AG09309 (cell line): ENCODE data around the gene ZNF587B.
A peak's percentile ranks its signal among the peaks of the same experiment; 100 is the strongest.
"Not testable (repeated sequence)": the region's sequence is repeated elsewhere in the genome, so short reads cannot be mapped to it uniquely, and the experiment has no call there.

Experiments
- DNase-seq: peaks from one replicate; pipeline ENCODE4 v3.0.0-alpha.2; 2010; ENCODE audit warnings: low read depth
- H3K4me3 ChIP-seq: 2 replicates; pipeline ENCODE4 v1.5.1; 2011; ENCODE audit warnings: mild to moderate bottlenecking, low read depth, low read length, moderate library complexity; ENCODE audit not compliant: control insufficient read depth
- CTCF ChIP-seq: IDR thresholded peaks from 2 replicates; pipeline ENCODE4 v1.5.1; 2011; ENCODE audit warnings: mild to moderate bottlenecking, low read depth, low read length, inconsistent platforms; ENCODE audit not compliant: insufficient read depth, control insufficient read depth; ENCODE audit errors: missing control alignments

Gene ZNF587B

DNA sequence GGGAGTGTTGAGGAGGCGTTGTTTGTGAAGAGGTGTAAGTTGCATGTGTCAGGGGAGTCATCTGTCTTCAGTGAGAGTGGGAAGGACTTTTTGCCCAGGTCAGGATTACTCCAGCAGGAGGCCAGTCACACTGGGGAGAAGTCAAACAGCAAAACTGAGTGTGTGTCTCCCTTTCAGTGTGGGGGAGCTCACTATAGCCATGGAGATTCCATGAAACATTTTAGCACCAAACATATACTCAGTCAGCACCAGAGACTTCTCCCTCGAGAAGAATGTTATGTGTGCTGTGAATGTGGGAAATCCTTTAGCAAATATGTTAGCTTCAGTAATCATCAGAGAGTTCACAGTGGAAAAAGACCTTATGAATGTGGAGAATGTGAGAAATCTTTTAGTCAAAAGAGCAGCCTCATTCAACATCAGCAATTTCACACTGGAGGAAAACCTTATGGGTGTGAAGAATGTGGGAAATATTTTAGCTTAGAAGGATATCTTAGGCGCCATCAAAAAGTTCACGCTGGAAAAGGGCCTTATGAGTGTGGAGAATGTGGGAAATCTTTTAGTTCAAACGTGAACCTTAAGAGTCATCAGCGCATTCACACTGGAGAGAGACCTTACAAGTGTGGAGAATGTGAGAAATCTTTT, 11.1 kb downstream of the ZNF587B start:
- TF ChIP-seq CTCF: no peak
- DNase-seq: no peak
- H3K4me3 ChIP-seq: no peak overlapping the region

DNA sequence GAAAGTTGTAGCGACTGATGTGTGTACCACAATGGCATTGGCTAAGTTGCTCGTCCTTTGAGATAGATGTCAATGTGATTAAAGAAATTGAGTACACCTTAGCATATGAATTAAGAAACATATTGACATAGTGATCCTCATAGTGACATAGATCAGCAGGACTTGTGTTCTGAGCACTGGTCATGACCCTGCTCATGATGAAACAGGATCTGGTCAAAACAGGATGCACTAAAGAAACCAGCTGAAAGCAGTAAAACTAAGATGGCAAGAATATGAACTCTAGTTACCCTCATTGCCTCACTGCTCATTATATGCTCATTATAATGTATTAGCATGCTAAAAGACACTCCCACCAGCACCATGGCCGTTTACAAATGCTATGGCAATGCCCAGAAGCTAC, 17.1 kb downstream of the ZNF587B start:
- not testable (repeated sequence) for H3K4me3 ChIP-seq, DNase-seq

- DNase-seq: not testable (repeated sequence)
These were observed 19.1 kb downstream of the ZNF587B start for GRCh38 chr19:57849162-57849665.

GRCh38 chr19:57849666-57850473, 19.8 kb downstream of the ZNF587B start, which contains the start of gene ZNF587:
TSS of gene ZNF587 (plus strand) at chr19:57849859. CDS start at chr19:57850039, 180 bp downstream.
- H3K4me3 ChIP-seq: peak within 1 kb of the TSS; percentile 86
- peak; percentile 24 for DNase-seq

More at GRCh38 chr19:57849162-57849665, 19.1 kb downstream of the ZNF587B start:
- H3K4me3 ChIP-seq: not testable (repeated sequence)

DNA sequence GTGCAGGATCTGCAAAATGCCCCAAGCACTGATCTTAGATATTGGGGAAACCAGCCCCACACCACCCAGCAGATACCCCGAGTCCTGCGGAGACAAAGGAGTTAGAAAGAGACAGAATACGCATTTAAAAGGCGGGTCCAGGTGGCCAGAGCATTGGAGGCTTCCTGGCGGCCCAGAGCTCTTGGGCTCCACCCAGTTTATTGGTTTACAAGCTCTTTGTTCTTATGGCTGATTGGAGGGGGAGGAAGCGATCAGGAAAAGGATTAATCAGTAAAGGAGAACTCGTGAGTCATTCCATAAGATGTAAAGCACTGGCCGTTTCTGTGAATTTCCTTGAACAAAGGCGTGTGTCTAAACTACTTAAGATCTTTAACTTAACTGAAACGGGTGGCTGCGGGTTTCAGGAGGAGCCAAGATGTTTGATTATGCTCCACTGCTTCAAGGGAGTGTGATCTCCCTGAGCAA, 20.5 kb downstream of the ZNF587B start:
- no peak for TF ChIP-seq CTCF
- H3K4me3 ChIP-seq: peak overlapping the region; percentile 86
- DNase-seq: no peak

- not testable (repeated sequence) for H3K4me3 ChIP-seq, DNase-seq
These were observed 21.9 kb downstream of the ZNF587B start for GRCh38 chr19:57851812-57852603.

GRCh38 chr19:57854117-57854516, 24.0 kb downstream of the ZNF587B start:
- not testable (repeated sequence) for DNase-seq, H3K4me3 ChIP-seq

GRCh38 chr19:57862351-57862750, 32.3 kb downstream of the ZNF587B start:
- not testable (repeated sequence) for DNase-seq, H3K4me3 ChIP-seq

DNA sequence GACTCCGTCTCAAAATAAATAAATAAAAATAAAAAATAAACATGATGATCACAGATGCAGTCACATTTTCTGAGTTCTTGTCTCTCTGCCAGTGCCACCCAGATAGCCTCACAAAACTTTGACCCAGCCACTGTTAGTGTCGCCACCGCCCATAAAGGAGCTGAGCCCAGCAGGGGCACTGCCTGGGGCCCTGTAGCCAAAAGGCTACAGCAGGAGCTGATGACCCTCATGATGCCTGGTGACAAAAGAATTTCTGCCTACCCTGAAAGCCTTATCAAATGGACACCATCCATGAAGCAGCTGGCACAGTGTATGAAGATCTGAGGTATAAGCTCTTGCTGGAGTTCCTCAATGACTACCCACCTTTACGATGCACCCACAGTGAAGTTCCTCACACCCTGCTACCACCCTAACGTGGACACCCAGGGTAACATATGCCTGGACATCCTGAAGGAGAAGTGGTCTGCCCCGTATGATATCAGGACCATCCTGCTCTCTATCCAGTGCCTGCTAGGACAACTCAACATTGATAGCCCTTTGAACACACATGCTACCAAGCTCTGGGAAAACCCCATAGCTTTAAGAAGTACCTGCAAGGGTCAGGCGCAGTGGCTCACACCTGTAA, 37.9 kb downstream of the ZNF587B start:
- H3K4me3 ChIP-seq: no peak overlapping the region
- TF ChIP-seq CTCF: no peak
- DNase-seq: no peak

- DNase-seq, H3K4me3 ChIP-seq: not testable (repeated sequence)
These were observed 39.6 kb downstream of the ZNF587B start for GRCh38 chr19:57869655-57870054.
